A549 (cell line): Measurements from ENCODE around the gene C1orf174.

Experiments used
- CBX8 ChIP-seq: fragments of 200-600 bp; sonication (generic); IDR thresholded peaks from 2 replicates; pipeline ENCODE4 v1.6.1; 2016
- CHD2 ChIP-seq: fragments of 150-350 bp; IDR thresholded peaks from 2 replicates; pipeline ENCODE4 v1.6.1; 2014; ENCODE audit warnings: low read length; ENCODE audit not compliant: partially characterized antibody
- CTCF ChIP-seq: fragments of >200 bp; sonication (Bioruptor Twin); formaldehyde crosslinking; IDR thresholded peaks from 3 replicates; pipeline ENCODE4 v1.5.1; 2016
- EP300 ChIP-seq, 2 experiments: fragments of >200 bp; sonication (Bioruptor Twin); formaldehyde crosslinking; IDR thresholded peaks; 2 replicates in 1 of 2; 3 replicates in 1 of 2; pipeline ENCODE4 v1.6.1; 2016 to 2017
- FOSL2 ChIP-seq, 2 experiments: fragments of 450-650 bp in 1 of 2; fragments of >200 bp in 1 of 2; sonication (Bioruptor Twin) in 1 of 2; formaldehyde crosslinking; IDR thresholded peaks; 2 replicates each; pipeline versions ENCODE4 v1.5.0 to v1.6.1; 2016 to 2020; ENCODE audit warnings: mild to moderate bottlenecking in 1 of 2, moderate library complexity in 1 of 2
- KDM5A ChIP-seq: fragments of 200-600 bp; sonication (generic); IDR thresholded peaks from 2 replicates; pipeline ENCODE4 v1.6.1; 2016; ENCODE audit warnings: antibody characterized with exemption, mild to moderate bottlenecking
- NR3C1 ChIP-seq: fragments of >200 bp; sonication (Bioruptor Twin); formaldehyde crosslinking; IDR thresholded peaks from 3 replicates; pipeline ENCODE4 v1.6.1; 2017
- PHF8 ChIP-seq: fragments of 200-600 bp; sonication (generic); IDR thresholded peaks from 2 replicates; pipeline ENCODE4 v1.6.1; 2016; ENCODE audit warnings: low read depth, mild to moderate bottlenecking, antibody characterized with exemption, moderate library complexity, borderline replicate concordance
- POLR2A ChIP-seq: IDR thresholded peaks from 2 replicates; pipeline ENCODE4 v1.6.1; 2012; ENCODE audit warnings: mild to moderate bottlenecking, low read length
- RFX5 ChIP-seq: fragments of 450-650 bp; IDR thresholded peaks from 2 replicates; pipeline ENCODE4 v1.7.1; 2014; ENCODE audit warnings: antibody characterized with exemption, mild to moderate bottlenecking, moderate library complexity
- TF ChIP-seq, protein P1 (sequence below): IDR thresholded peaks from 2 replicates; pipeline ENCODE4 v1.6.1; 2012
- TF ChIP-seq, protein P2 (sequence below): fragments of 200-600 bp; sonication (generic); IDR thresholded peaks from 2 replicates; pipeline ENCODE4 v1.6.1; 2016; ENCODE audit warnings: antibody characterized with exemption, mild to moderate bottlenecking, moderate library complexity

GRCh38 chr1:3888301-3888700, 11.8 kb downstream of the C1orf174 start:
- no peak for TF ChIP-seq KDM5A
- no peak for TF ChIP-seq CTCF
- TF ChIP-seq NR3C1 = no peak
- TF ChIP-seq EP300 (IDR thresholded peaks at IDR 0.05) = no peak
- TF ChIP-seq CHD2 = no peak
- TF ChIP-seq, protein P1, sequence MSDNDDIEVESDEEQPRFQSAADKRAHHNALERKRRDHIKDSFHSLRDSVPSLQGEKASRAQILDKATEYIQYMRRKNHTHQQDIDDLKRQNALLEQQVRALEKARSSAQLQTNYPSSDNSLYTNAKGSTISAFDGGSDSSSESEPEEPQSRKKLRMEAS = no peak
- TF ChIP-seq RFX5 = no peak
- TF ChIP-seq, protein P2, sequence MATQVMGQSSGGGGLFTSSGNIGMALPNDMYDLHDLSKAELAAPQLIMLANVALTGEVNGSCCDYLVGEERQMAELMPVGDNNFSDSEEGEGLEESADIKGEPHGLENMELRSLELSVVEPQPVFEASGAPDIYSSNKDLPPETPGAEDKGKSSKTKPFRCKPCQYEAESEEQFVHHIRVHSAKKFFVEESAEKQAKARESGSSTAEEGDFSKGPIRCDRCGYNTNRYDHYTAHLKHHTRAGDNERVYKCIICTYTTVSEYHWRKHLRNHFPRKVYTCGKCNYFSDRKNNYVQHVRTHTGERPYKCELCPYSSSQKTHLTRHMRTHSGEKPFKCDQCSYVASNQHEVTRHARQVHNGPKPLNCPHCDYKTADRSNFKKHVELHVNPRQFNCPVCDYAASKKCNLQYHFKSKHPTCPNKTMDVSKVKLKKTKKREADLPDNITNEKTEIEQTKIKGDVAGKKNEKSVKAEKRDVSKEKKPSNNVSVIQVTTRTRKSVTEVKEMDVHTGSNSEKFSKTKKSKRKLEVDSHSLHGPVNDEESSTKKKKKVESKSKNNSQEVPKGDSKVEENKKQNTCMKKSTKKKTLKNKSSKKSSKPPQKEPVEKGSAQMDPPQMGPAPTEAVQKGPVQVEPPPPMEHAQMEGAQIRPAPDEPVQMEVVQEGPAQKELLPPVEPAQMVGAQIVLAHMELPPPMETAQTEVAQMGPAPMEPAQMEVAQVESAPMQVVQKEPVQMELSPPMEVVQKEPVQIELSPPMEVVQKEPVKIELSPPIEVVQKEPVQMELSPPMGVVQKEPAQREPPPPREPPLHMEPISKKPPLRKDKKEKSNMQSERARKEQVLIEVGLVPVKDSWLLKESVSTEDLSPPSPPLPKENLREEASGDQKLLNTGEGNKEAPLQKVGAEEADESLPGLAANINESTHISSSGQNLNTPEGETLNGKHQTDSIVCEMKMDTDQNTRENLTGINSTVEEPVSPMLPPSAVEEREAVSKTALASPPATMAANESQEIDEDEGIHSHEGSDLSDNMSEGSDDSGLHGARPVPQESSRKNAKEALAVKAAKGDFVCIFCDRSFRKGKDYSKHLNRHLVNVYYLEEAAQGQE = no peak
- TF ChIP-seq POLR2A = no peak
- no peak for TF ChIP-seq FOSL2 (IDR thresholded peaks at IDR 0.05)
- TF ChIP-seq FOSL2 (CRISPR knock-in tag; IDR thresholded peaks at IDR 0.05) = no peak
- TF ChIP-seq PHF8 = no peak
- no peak for TF ChIP-seq CBX8
